ENCODE results near the gene TRIM44. TPM values are rescaled to one million over a fixed set of nuclear protein-coding genes. Genes with fewer than 3 reads are reported as not detected.
"Not testable (repeated sequence)": the region's sequence is repeated elsewhere in the genome, so short reads cannot be mapped to it uniquely, and the experiment has no call there.

Gene TRIM44
- total RNA-seq, 2 experiments from 2014 or later, result 40.9 to 41.1 TPM

- peaks cover 7% of the 10 kb centered on the region for H3K4me1 Mint-ChIP-seq
- no peak overlapping the region for H3K4me3 Mint-ChIP-seq
- H3K36me3 Mint-ChIP-seq, result no peaks in the 10 kb centered on the region
- no peaks in the 10 kb centered on the region for H3K9me3 Mint-ChIP-seq
- H3K27me3 Mint-ChIP-seq, result no peaks in the 10 kb centered on the region
- no peak for DNase-seq
- H3K27ac Mint-ChIP-seq, result no peak overlapping the region
Observed at GRCh38 chr11:35826949-35827348, 164.4 kb downstream of the TRIM44 start.

- no peaks in the 10 kb centered on the region for H3K27me3 Mint-ChIP-seq
- H3K27ac Mint-ChIP-seq, result no peak overlapping the region
- no peak overlapping the region for H3K4me3 Mint-ChIP-seq
- H3K4me1 Mint-ChIP-seq, result no peaks in the 10 kb centered on the region
- no peak for DNase-seq
- H3K9me3 Mint-ChIP-seq, result peaks cover 1% of the 10 kb centered on the region
- H3K36me3 Mint-ChIP-seq, result no peaks in the 10 kb centered on the region
Observed at GRCh38 chr11:35836205-35836604, 173.6 kb downstream of the TRIM44 start.

GRCh38 chr11:35838071-35838470, 175.5 kb downstream of the TRIM44 start:
- Mint-ChIP-seq H3K9me3 (peaks cover 1% of the 10 kb centered on the region), H3K4me3 (no peak overlapping the region), H3K36me3 (no peaks in the 10 kb centered on the region)

GRCh38 chr11:35838697-35839367, 176.3 kb downstream of the TRIM44 start:
- H3K4me1 Mint-ChIP-seq, H3K36me3 Mint-ChIP-seq, H3K4me3 Mint-ChIP-seq, DNase-seq, H3K27ac Mint-ChIP-seq, H3K27me3 Mint-ChIP-seq, H3K9me3 Mint-ChIP-seq: not testable (repeated sequence)

More at GRCh38 chr11:35838071-35838470, 175.5 kb downstream of the TRIM44 start:
- no peak for DNase-seq
- Mint-ChIP-seq H3K27ac (no peak overlapping the region), H3K4me1 (no peaks in the 10 kb centered on the region), H3K27me3 (peaks cover 6% of the 10 kb centered on the region)

GRCh38 chr11:35839368-35840161, 177.0 kb downstream of the TRIM44 start:
- peaks cover 1% of the 10 kb centered on the region for H3K9me3 Mint-ChIP-seq
- H3K4me1 Mint-ChIP-seq, result no peaks in the 10 kb centered on the region
- no peaks in the 10 kb centered on the region for H3K36me3 Mint-ChIP-seq
- H3K27ac Mint-ChIP-seq, result no peak overlapping the region
- peaks cover 10% of the 10 kb centered on the region for H3K27me3 Mint-ChIP-seq
- H3K4me3 Mint-ChIP-seq, result no peak overlapping the region
- DNase-seq, result no peak

GRCh38 chr11:35841733-35842132, 179.2 kb downstream of the TRIM44 start:
- H3K27ac Mint-ChIP-seq, result no peak overlapping the region
- H3K36me3 Mint-ChIP-seq, result no peaks in the 10 kb centered on the region
- peaks cover 10% of the 10 kb centered on the region for H3K27me3 Mint-ChIP-seq
- no peak for DNase-seq
- H3K4me3 Mint-ChIP-seq, result no peak overlapping the region
- H3K4me1 Mint-ChIP-seq, result no peaks in the 10 kb centered on the region
- peaks cover 1% of the 10 kb centered on the region for H3K9me3 Mint-ChIP-seq

GRCh38 chr11:35842958-35843357, 180.4 kb downstream of the TRIM44 start:
- Mint-ChIP-seq H3K9me3 (peaks cover 1% of the 10 kb centered on the region), H3K4me3 (no peak overlapping the region), H3K4me1 (no peaks in the 10 kb centered on the region), H3K27me3 (peaks cover 10% of the 10 kb centered on the region), H3K27ac (no peak overlapping the region), H3K36me3 (no peaks in the 10 kb centered on the region)
- no peak for DNase-seq

GRCh38 chr11:35844579-35844978, 182.0 kb downstream of the TRIM44 start:
- H3K27ac Mint-ChIP-seq, result no peak overlapping the region
- H3K4me1 Mint-ChIP-seq, result no peaks in the 10 kb centered on the region
- H3K4me3 Mint-ChIP-seq, result no peak overlapping the region
- H3K36me3 Mint-ChIP-seq, result no peaks in the 10 kb centered on the region
- DNase-seq, result no peak
- H3K27me3 Mint-ChIP-seq, result peaks cover 10% of the 10 kb centered on the region
- H3K9me3 Mint-ChIP-seq, result peaks cover 1% of the 10 kb centered on the region

GRCh38 chr11:35845860-35846259, 183.3 kb downstream of the TRIM44 start:
- Mint-ChIP-seq H3K9me3 (no peaks in the 10 kb centered on the region), H3K4me3 (no peak overlapping the region), H3K27ac (no peak overlapping the region), H3K36me3 (no peaks in the 10 kb centered on the region), H3K4me1 (no peaks in the 10 kb centered on the region), H3K27me3 (peaks cover 10% of the 10 kb centered on the region)
- no peak for DNase-seq

GRCh38 chr11:35846874-35847273, 184.3 kb downstream of the TRIM44 start:
- no peak for DNase-seq
- Mint-ChIP-seq H3K4me3 (no peak overlapping the region), H3K9me3 (no peaks in the 10 kb centered on the region), H3K27ac (no peak overlapping the region), H3K36me3 (no peaks in the 10 kb centered on the region), H3K4me1 (no peaks in the 10 kb centered on the region), H3K27me3 (peaks cover 10% of the 10 kb centered on the region)

GRCh38 chr11:35847473-35847872, 184.9 kb downstream of the TRIM44 start:
- no peaks in the 10 kb centered on the region for H3K9me3 Mint-ChIP-seq
- no peaks in the 10 kb centered on the region for H3K36me3 Mint-ChIP-seq
- peaks cover 6% of the 10 kb centered on the region for H3K27me3 Mint-ChIP-seq
- H3K27ac Mint-ChIP-seq, result no peak overlapping the region
- no peak overlapping the region for H3K4me3 Mint-ChIP-seq
- no peak for DNase-seq
- H3K4me1 Mint-ChIP-seq, result no peaks in the 10 kb centered on the region

- no peak overlapping the region for H3K27ac Mint-ChIP-seq
- peaks cover 3% of the 10 kb centered on the region for H3K27me3 Mint-ChIP-seq
- DNase-seq, result no peak
- H3K4me1 Mint-ChIP-seq, result no peaks in the 10 kb centered on the region
- no peaks in the 10 kb centered on the region for H3K36me3 Mint-ChIP-seq
- no peak overlapping the region for H3K4me3 Mint-ChIP-seq
- H3K9me3 Mint-ChIP-seq, result no peaks in the 10 kb centered on the region
Observed at GRCh38 chr11:35848616-35849015, 186.0 kb downstream of the TRIM44 start.

- Mint-ChIP-seq H3K27me3 (no peaks in the 10 kb centered on the region), H3K4me3 (no peak overlapping the region), H3K4me1 (no peaks in the 10 kb centered on the region), H3K9me3 (no peaks in the 10 kb centered on the region), H3K36me3 (no peaks in the 10 kb centered on the region), H3K27ac (no peak overlapping the region)
- DNase-seq, result no peak
Observed at GRCh38 chr11:35850191-35850590, 187.6 kb downstream of the TRIM44 start.

GRCh38 chr11:35851342-35851741, 188.8 kb downstream of the TRIM44 start:
- Mint-ChIP-seq H3K4me1 (no peaks in the 10 kb centered on the region), H3K27me3 (no peaks in the 10 kb centered on the region), H3K27ac (no peak overlapping the region), H3K4me3 (no peak overlapping the region), H3K9me3 (no peaks in the 10 kb centered on the region), H3K36me3 (no peaks in the 10 kb centered on the region)
- DNase-seq, result no peak

GRCh38 chr11:35852056-35852455, 189.5 kb downstream of the TRIM44 start:
- H3K9me3 Mint-ChIP-seq, result no peaks in the 10 kb centered on the region
- H3K4me3 Mint-ChIP-seq, result no peak overlapping the region
- H3K27ac Mint-ChIP-seq, result no peak overlapping the region
- no peaks in the 10 kb centered on the region for H3K27me3 Mint-ChIP-seq
- H3K36me3 Mint-ChIP-seq, result no peaks in the 10 kb centered on the region
- DNase-seq, result no peak
- no peaks in the 10 kb centered on the region for H3K4me1 Mint-ChIP-seq

GRCh38 chr11:35853971-35854370, 191.4 kb downstream of the TRIM44 start:
- Mint-ChIP-seq H3K4me3 (no peak overlapping the region), H3K36me3 (no peaks in the 10 kb centered on the region)

More at GRCh38 chr11:35853971-35854370, 191.4 kb downstream of the TRIM44 start:
- no peak for DNase-seq
- Mint-ChIP-seq H3K4me1 (no peaks in the 10 kb centered on the region), H3K27ac (no peak overlapping the region), H3K27me3 (no peaks in the 10 kb centered on the region), H3K9me3 (no peaks in the 10 kb centered on the region)
